Neural cell (in vitro differentiated cells): ENCODE data around the gene ZBTB42. TPM values are rescaled to one million over a fixed set of nuclear protein-coding genes. Genes with fewer than 3 reads are reported as not detected.

Experiments used
- H2AFZ ChIP-seq: fragments of 200-600, 300-800 bp; sonication (generic), shearing (Covaris generic); 2 replicates; pipeline ENCODE4 v1.6.0; 2014; ENCODE audit warnings: low read depth, mild to moderate bottlenecking, antibody characterized with exemption, low read length, moderate library complexity
- H3F3A ChIP-seq: fragments of 200-600 bp; shearing (Covaris generic); 2 replicates; pipeline ENCODE4 v1.6.1; 2016; ENCODE audit warnings: mild to moderate bottlenecking, moderate library complexity, mixed read lengths, antibody characterized with exemption, low read length; ENCODE audit not compliant: insufficient read depth, poor library complexity, severe bottlenecking
- H3K27ac ChIP-seq: fragments of 200-600, 300-800 bp; sonication (generic), shearing (Covaris generic); 2 replicates; pipeline ENCODE4 v1.5.1; 2014; ENCODE audit warnings: mild to moderate bottlenecking, low read length, moderate library complexity
- H3K27me3 ChIP-seq: fragments of 300-800, 200-600 bp; sonication (generic), shearing (Covaris generic); 2 replicates; pipeline ENCODE4 v1.6.0; 2014; ENCODE audit warnings: mild to moderate bottlenecking, low read depth, low read length, moderate library complexity; ENCODE audit not compliant: insufficient read depth
- H3K36me3 ChIP-seq: fragments of 300-800, 200-600 bp; sonication (generic), shearing (Covaris generic); 2 replicates; pipeline ENCODE4 v1.5.1; 2014; ENCODE audit warnings: mild to moderate bottlenecking, antibody characterized with exemption, low read length, moderate library complexity; ENCODE audit not compliant: insufficient read depth
- H3K4me2 ChIP-seq: fragments of 300-800, 200-600 bp; sonication (generic), shearing (Covaris generic); 2 replicates; pipeline ENCODE4 v1.6.0; 2014; ENCODE audit warnings: mild to moderate bottlenecking, low read length
- H3K4me3 ChIP-seq: fragments of 300-800, 200-600 bp; sonication (generic), shearing (Covaris generic); 2 replicates; pipeline ENCODE4 v1.5.1; 2014; ENCODE audit warnings: mild to moderate bottlenecking, low read length, moderate library complexity
- H3K79me2 ChIP-seq: fragments of 200-600 bp; shearing (Covaris generic); replicated peaks from 2 replicates; pipeline ENCODE4 v1.6.0; 2014; ENCODE audit warnings: mild to moderate bottlenecking, low read length, moderate library complexity; ENCODE audit not compliant: insufficient read depth
- H3K9ac ChIP-seq: fragments of 300-800, 200-600 bp; sonication (generic), shearing (Covaris generic); 2 replicates; pipeline ENCODE4 v1.6.1; 2016; ENCODE audit warnings: mild to moderate bottlenecking, low read length, mixed read lengths
- H3K9me2 ChIP-seq: fragments of 200-600 bp; shearing (Covaris generic); 2 replicates; pipeline ENCODE4 v1.6.1; 2016; ENCODE audit warnings: mild to moderate bottlenecking, low read length, mixed read lengths; ENCODE audit not compliant: insufficient read depth
- H3K9me3 ChIP-seq: fragments of 200-600, 300-800 bp; sonication (generic), shearing (Covaris generic); 2 replicates; pipeline ENCODE4 v1.6.1; 2016; ENCODE audit warnings: mild to moderate bottlenecking, mixed run types, low read length, moderate library complexity, mixed read lengths
- H4K20me1 ChIP-seq: fragments of 200-600 bp; shearing (Covaris generic); 2 replicates; pipeline ENCODE4 v1.6.1; 2016; ENCODE audit warnings: mild to moderate bottlenecking, mixed run types; ENCODE audit not compliant: insufficient read depth
- CTCF ChIP-seq: fragments of 450-650 bp; IDR thresholded peaks from 2 replicates; pipeline ENCODE4 v1.5.1; 2014; ENCODE audit warnings: antibody characterized with exemption, mild to moderate bottlenecking, moderate library complexity; ENCODE audit not compliant: poor library complexity, severe bottlenecking
- EP300 ChIP-seq: fragments of 450-650 bp; conservative IDR thresholded peaks from 2 replicates; pipeline ENCODE4 v1.6.1; 2014; ENCODE audit warnings: antibody characterized with exemption, mild to moderate bottlenecking, moderate library complexity; ENCODE audit not compliant: poor library complexity, severe bottlenecking
- EZH2 ChIP-seq: fragments of 200-600, 300-800 bp; shearing (Covaris generic), sonication (generic); IDR thresholded peaks from 2 replicates; pipeline ENCODE4 v1.6.1; 2014; ENCODE audit warnings: antibody characterized with exemption, low read length, borderline replicate concordance, mild to moderate bottlenecking; ENCODE audit not compliant: insufficient read depth, poor library complexity, severe bottlenecking
- MXI1 ChIP-seq: fragments of 450-650 bp; conservative IDR thresholded peaks from 2 replicates; pipeline ENCODE4 v1.6.1; 2014; ENCODE audit warnings: antibody characterized with exemption, mild to moderate bottlenecking; ENCODE audit not compliant: poor library complexity, severe bottlenecking
- POLR2AphosphoS5 ChIP-seq: IDR thresholded peaks from 2 replicates; pipeline ENCODE4 v1.6.1; 2012
- RAD21 ChIP-seq: fragments of 450-650 bp; conservative IDR thresholded peaks from 2 replicates; pipeline ENCODE4 v1.6.1; 2014; ENCODE audit warnings: antibody characterized with exemption, mild to moderate bottlenecking, moderate library complexity
- REST ChIP-seq: IDR thresholded peaks from 2 replicates; pipeline ENCODE4 v1.6.1; 2012; ENCODE audit warnings: borderline replicate concordance
- SMC3 ChIP-seq: fragments of 450-650 bp; conservative IDR thresholded peaks from 2 replicates; pipeline ENCODE4 v1.6.1; 2014; ENCODE audit warnings: antibody characterized with exemption, mild to moderate bottlenecking, moderate library complexity; ENCODE audit not compliant: poor library complexity
- TAF1 ChIP-seq: IDR thresholded peaks from 2 replicates; pipeline ENCODE4 v1.6.1; 2012; ENCODE audit warnings: low read depth
- polyA plus RNA-seq: library from polyadenylated mRNA; depleted of rRNA; stranded (reverse); fragments of >200 nt; gene quantifications from 2 replicates; pipeline ENCODE4 v1.2.3, GENCODE V29; 2014

The ZBTB42 gene
- polyA plus RNA-seq, 1 donor from 2014 or later = not detected

- Histone ChIP-seq H3F3A (no peaks in the 10 kb centered on the region), H3K9me2 (no peaks in the 10 kb centered on the region), H3K4me2 (no peak overlapping the region), H3K27ac (no peak overlapping the region), H3K27me3 (no peaks in the 10 kb centered on the region), H3K9ac (no peak overlapping the region), H2AFZ (no peak overlapping the region), H3K4me3 (no peak overlapping the region), H3K79me2 (peaks cover 20% of the 10 kb centered on the region), H4K20me1 (no peaks in the 10 kb centered on the region), H3K36me3 (no peaks in the 10 kb centered on the region), H3K9me3 (no peaks in the 10 kb centered on the region)
- TF ChIP-seq TAF1 (no peak), MXI1 (no peak)
Observed at GRCh38 chr14:104757238-104757585, 43.7 kb upstream of the ZBTB42 start.

GRCh38 chr14:104757681-104758392, 43.1 kb upstream of the ZBTB42 start:
- Histone ChIP-seq H4K20me1 (no peaks in the 10 kb centered on the region), H2AFZ (no peak overlapping the region), H3K27me3 (no peaks in the 10 kb centered on the region), H3K4me2 (no peak overlapping the region), H3K79me2 (peaks cover 20% of the 10 kb centered on the region), H3K9ac (no peak overlapping the region), H3K9me3 (no peaks in the 10 kb centered on the region), H3K4me3 (no peak overlapping the region), H3K36me3 (no peaks in the 10 kb centered on the region), H3K27ac (no peak overlapping the region), H3F3A (no peaks in the 10 kb centered on the region), H3K9me2 (no peaks in the 10 kb centered on the region)
- TF ChIP-seq CTCF (no peak), RAD21 (no peak), EP300 (no peak), TAF1 (no peak), REST (no peak), EZH2 (no peak), MXI1 (no peak), POLR2AphosphoS5 (no peak), SMC3 (no peak)
